ENCODE measurements around the gene ACRBP. TPM values are rescaled to one million over a fixed set of nuclear protein-coding genes. Genes with fewer than 3 reads are reported as not detected.

ACRBP gene
- total RNA-seq, 1 donor from 2014 or later: 5.0 TPM

- Mint-ChIP-seq H3K4me1 (ENCODE audit: low read depth) (no peaks in the 10 kb centered on the region), H3K4me3 (ENCODE audit: low read depth) (no peak overlapping the region), H3K9me3 (ENCODE audit: low read depth) (no peaks in the 10 kb centered on the region), H3K27ac (no peak overlapping the region), H3K27me3 (no peaks in the 10 kb centered on the region), H3K36me3 (ENCODE audit: insufficient read depth) (peaks cover 46% of the 10 kb centered on the region)
- no peak for DNase-seq (ENCODE audit: low spot score, unreplicated experiment)
- TF ChIP-seq, protein P1, sequence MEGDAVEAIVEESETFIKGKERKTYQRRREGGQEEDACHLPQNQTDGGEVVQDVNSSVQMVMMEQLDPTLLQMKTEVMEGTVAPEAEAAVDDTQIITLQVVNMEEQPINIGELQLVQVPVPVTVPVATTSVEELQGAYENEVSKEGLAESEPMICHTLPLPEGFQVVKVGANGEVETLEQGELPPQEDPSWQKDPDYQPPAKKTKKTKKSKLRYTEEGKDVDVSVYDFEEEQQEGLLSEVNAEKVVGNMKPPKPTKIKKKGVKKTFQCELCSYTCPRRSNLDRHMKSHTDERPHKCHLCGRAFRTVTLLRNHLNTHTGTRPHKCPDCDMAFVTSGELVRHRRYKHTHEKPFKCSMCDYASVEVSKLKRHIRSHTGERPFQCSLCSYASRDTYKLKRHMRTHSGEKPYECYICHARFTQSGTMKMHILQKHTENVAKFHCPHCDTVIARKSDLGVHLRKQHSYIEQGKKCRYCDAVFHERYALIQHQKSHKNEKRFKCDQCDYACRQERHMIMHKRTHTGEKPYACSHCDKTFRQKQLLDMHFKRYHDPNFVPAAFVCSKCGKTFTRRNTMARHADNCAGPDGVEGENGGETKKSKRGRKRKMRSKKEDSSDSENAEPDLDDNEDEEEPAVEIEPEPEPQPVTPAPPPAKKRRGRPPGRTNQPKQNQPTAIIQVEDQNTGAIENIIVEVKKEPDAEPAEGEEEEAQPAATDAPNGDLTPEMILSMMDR (IDR thresholded peaks at IDR 0.05; ENCODE audit: unreplicated experiment): no peak
Observed at GRCh38 chr12:6676962-6677361, 29.7 kb upstream of the ACRBP start.

- Mint-ChIP-seq H3K27ac (no peak overlapping the region), H3K36me3 (ENCODE audit: insufficient read depth) (peaks cover 57% of the 10 kb centered on the region)
Observed at GRCh38 chr12:6672143-6672542, 24.9 kb upstream of the ACRBP start.

DNA sequence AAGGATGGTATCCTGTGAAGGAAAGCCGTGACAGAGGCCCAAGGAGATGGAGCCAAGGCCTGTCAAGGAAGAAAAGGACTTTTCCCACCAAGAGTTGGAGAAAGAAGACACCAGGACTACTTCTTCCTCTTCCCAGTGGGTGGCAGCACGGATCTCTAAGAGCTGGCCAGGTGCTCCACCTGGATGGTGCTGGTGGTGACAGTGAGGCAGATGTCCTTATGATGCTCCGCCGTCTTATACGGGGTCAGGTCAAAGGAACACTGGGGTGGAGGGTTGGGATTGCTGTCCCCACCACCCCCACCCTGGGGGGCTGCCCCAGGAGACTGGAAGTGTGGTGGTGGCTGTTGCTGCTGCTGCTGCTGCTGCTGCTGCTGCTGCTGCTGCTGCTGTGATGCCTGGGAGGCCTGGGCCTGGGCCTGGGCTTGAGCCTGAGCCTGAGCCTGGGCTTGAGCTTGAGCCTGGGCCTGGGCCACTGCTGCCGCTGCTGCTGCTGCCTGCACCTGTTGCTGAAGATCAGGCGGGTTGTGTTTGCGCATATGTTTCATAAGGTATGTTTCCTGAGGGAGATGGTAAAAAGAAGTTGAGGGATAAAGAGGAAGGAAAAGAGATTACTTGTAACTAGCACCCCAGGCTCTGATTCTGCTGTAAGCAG lies 20.5 kb upstream of the ACRBP start:
- peaks cover 40% of the 10 kb centered on the region for H3K36me3 Mint-ChIP-seq (ENCODE audit: insufficient read depth)
- H3K27ac Mint-ChIP-seq: no peak overlapping the region
- DNase-seq (ENCODE audit: low spot score, unreplicated experiment): no peak
- H3K9me3 Mint-ChIP-seq (ENCODE audit: low read depth): no peaks in the 10 kb centered on the region
- H3K4me1 Mint-ChIP-seq (ENCODE audit: low read depth): peaks cover 5% of the 10 kb centered on the region
- TF ChIP-seq, protein P1 (IDR thresholded peaks at IDR 0.05; ENCODE audit: unreplicated experiment): peak; percentile 44
- H3K4me3 Mint-ChIP-seq (ENCODE audit: low read depth): no peak overlapping the region
- H3K27me3 Mint-ChIP-seq: no peaks in the 10 kb centered on the region

More at GRCh38 chr12:6672143-6672542, 24.9 kb upstream of the ACRBP start:
- TF ChIP-seq, protein P1 (IDR thresholded peaks at IDR 0.05; ENCODE audit: unreplicated experiment): no peak
- H3K4me3 Mint-ChIP-seq (ENCODE audit: low read depth): no peak overlapping the region
- no peaks in the 10 kb centered on the region for H3K27me3 Mint-ChIP-seq
- H3K4me1 Mint-ChIP-seq (ENCODE audit: low read depth): no peaks in the 10 kb centered on the region
- H3K9me3 Mint-ChIP-seq (ENCODE audit: low read depth): no peaks in the 10 kb centered on the region
- DNase-seq (ENCODE audit: low spot score, unreplicated experiment): no peak

- Mint-ChIP-seq H3K4me1 (ENCODE audit: low read depth) (peaks cover 13% of the 10 kb centered on the region), H3K27ac (no peak overlapping the region), H3K27me3 (no peaks in the 10 kb centered on the region), H3K4me3 (ENCODE audit: low read depth) (no peak overlapping the region), H3K9me3 (ENCODE audit: low read depth) (no peaks in the 10 kb centered on the region), H3K36me3 (ENCODE audit: insufficient read depth) (peaks cover 27% of the 10 kb centered on the region)
- TF ChIP-seq, protein P1 (IDR thresholded peaks at IDR 0.05; ENCODE audit: unreplicated experiment): no peak
- no peak for DNase-seq (ENCODE audit: low spot score, unreplicated experiment)
Observed at GRCh38 chr12:6666211-6666610, 19.0 kb upstream of the ACRBP start.

- Mint-ChIP-seq H3K9me3 (ENCODE audit: low read depth) (no peaks in the 10 kb centered on the region), H3K4me3 (ENCODE audit: low read depth) (no peak overlapping the region), H3K27me3 (no peaks in the 10 kb centered on the region), H3K27ac (peak overlapping the region; percentile 62), H3K4me1 (ENCODE audit: low read depth) (peaks cover 13% of the 10 kb centered on the region), H3K36me3 (ENCODE audit: insufficient read depth) (peaks cover 22% of the 10 kb centered on the region)
- no peak for DNase-seq (ENCODE audit: low spot score, unreplicated experiment)
- TF ChIP-seq, protein P1 (IDR thresholded peaks at IDR 0.05; ENCODE audit: unreplicated experiment): no peak
Observed at GRCh38 chr12:6664902-6665301, 17.7 kb upstream of the ACRBP start.

Data from progenitor cell of endocrine pancreas (in vitro differentiated cells).